BE2C (cell line): ENCODE results near the gene CSNK2A3.

Source experiments
- DNase-seq: peaks from one replicate; pipeline ENCODE4 v3.0.0-alpha.2; 2020
- H3K27me3 ChIP-seq: fragments of 250-450 bp; sonication (Bioruptor Pico); 2 replicates; pipeline ENCODE4 v1.5.1; 2020; ENCODE audit warnings: mild to moderate bottlenecking
- H3K36me3 ChIP-seq: fragments of 250-450 bp; sonication (Bioruptor Pico); 2 replicates; pipeline ENCODE4 v1.5.1; 2020; ENCODE audit warnings: mild to moderate bottlenecking
- H3K4me1 ChIP-seq: fragments of 250-450 bp; sonication (Bioruptor Pico); 2 replicates; pipeline ENCODE4 v1.5.1; 2020
- H3K4me3 ChIP-seq: 2 replicates; pipeline ENCODE4 v1.5.1; 2011; ENCODE audit warnings: low read depth, low read length
- H3K9me3 ChIP-seq: fragments of 250-450 bp; sonication (Bioruptor Pico); 2 replicates; pipeline ENCODE4 v1.5.1; 2020
- TF ChIP-seq, protein P1 (sequence below): IDR thresholded peaks from 2 replicates; pipeline ENCODE4 v1.5.1; 2012; ENCODE audit warnings: mild to moderate bottlenecking, low read depth, low read length

Gene CSNK2A3

DNA sequence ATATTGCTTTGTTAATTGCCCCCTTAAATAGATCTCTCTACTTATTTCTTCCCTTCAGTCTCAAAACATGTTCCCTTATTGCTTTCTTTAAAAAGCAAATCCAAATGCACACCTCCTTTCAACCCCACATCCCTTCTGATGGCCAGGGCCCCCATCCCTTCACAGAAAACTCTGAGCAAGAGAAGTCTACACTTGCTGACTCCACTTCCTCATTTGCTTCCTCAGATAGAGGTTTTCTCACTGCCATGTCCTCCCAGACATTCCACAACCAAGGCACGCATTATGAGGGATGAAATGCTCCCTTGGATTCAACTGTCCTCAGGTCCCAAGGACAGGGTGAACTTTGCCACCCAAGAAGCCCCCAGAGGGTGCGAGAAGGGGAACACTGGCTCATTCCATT, 43.1 kb downstream of the CSNK2A3 start:
- Histone ChIP-seq H3K4me3 (no peak overlapping the region), H3K4me1 (no peaks in the 10 kb centered on the region), H3K9me3 (no peaks in the 10 kb centered on the region), H3K27me3 (no peaks in the 10 kb centered on the region), H3K36me3 (no peaks in the 10 kb centered on the region)
- TF ChIP-seq, protein P1, sequence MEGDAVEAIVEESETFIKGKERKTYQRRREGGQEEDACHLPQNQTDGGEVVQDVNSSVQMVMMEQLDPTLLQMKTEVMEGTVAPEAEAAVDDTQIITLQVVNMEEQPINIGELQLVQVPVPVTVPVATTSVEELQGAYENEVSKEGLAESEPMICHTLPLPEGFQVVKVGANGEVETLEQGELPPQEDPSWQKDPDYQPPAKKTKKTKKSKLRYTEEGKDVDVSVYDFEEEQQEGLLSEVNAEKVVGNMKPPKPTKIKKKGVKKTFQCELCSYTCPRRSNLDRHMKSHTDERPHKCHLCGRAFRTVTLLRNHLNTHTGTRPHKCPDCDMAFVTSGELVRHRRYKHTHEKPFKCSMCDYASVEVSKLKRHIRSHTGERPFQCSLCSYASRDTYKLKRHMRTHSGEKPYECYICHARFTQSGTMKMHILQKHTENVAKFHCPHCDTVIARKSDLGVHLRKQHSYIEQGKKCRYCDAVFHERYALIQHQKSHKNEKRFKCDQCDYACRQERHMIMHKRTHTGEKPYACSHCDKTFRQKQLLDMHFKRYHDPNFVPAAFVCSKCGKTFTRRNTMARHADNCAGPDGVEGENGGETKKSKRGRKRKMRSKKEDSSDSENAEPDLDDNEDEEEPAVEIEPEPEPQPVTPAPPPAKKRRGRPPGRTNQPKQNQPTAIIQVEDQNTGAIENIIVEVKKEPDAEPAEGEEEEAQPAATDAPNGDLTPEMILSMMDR = no peak
- DNase-seq = no peak

DNA sequence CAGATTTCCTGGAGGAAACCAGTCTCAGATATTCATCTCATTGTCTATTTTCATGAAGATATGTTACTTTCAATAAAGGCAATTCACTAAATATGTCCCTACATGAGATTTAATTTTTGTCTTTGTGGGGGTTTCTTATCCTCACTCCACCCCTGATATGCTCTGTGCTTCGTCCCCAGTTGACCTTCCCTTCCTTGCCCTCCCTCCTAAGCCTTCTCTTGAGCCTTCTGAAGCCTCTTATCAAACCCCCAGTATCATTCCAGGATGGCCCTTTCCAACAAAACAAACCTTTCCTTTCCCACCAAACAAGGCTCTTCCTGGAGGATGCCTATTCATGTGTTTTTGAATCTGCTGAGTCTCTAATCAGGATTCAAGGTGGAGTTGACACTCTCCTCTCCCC, 44.8 kb downstream of the CSNK2A3 start:
- no peaks in the 10 kb centered on the region for H3K4me1 ChIP-seq
- DNase-seq = no peak
- no peaks in the 10 kb centered on the region for H3K9me3 ChIP-seq
- no peaks in the 10 kb centered on the region for H3K27me3 ChIP-seq
- H3K4me3 ChIP-seq = no peak overlapping the region
- no peaks in the 10 kb centered on the region for H3K36me3 ChIP-seq
- TF ChIP-seq, protein P1 = no peak

DNA sequence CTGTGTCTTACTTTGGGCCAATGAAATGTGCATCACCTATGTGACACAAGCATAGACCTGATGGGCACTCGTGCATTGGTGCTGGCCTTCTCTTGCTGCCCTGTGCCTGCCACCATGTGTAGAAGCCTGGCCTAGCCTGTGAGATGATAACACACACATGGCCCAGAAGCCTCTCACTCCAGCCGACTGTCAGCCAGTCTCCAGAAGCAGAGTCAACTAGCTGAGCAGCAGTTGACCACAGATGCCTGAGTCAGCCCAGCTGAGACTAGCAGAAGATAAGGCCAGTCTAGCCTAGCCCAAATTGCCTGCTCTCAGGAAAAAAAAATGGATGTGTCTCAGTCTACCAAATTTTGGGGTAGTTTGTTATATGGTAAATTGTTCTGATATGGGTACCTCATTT, 46.2 kb downstream of the CSNK2A3 start:
- TF ChIP-seq, protein P1 = no peak

DNA sequence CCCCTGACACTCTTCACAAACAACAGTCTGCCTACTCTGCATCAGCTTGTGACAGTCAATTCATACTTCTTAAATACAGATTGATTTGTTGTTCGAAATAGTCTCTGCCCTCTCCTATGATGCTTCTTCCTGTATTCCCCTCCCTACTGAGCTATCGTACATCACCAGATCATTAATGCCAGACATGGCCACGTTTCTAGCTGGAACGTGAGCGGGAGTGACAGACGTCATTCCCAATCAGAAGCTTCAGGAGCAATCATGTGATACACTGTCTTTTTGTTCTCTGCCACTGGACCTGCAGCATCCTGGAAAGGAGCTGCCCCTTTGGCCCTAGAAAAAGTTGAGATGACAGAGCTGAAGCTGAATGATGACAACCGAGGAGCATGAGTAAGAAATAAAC, 48.5 kb downstream of the CSNK2A3 start:
- no peaks in the 10 kb centered on the region for H3K9me3 ChIP-seq
- no peaks in the 10 kb centered on the region for H3K27me3 ChIP-seq
- H3K4me1 ChIP-seq = no peaks in the 10 kb centered on the region
- DNase-seq = no peak
- H3K36me3 ChIP-seq = no peaks in the 10 kb centered on the region
- H3K4me3 ChIP-seq = no peak overlapping the region
- TF ChIP-seq, protein P1 = no peak

More for the DNA sequence above, 46.2 kb downstream of the CSNK2A3 start:
- no peaks in the 10 kb centered on the region for H3K27me3 ChIP-seq
- H3K9me3 ChIP-seq = no peaks in the 10 kb centered on the region
- H3K36me3 ChIP-seq = no peaks in the 10 kb centered on the region
- no peak overlapping the region for H3K4me3 ChIP-seq
- DNase-seq = no peak
- H3K4me1 ChIP-seq = no peaks in the 10 kb centered on the region

DNA sequence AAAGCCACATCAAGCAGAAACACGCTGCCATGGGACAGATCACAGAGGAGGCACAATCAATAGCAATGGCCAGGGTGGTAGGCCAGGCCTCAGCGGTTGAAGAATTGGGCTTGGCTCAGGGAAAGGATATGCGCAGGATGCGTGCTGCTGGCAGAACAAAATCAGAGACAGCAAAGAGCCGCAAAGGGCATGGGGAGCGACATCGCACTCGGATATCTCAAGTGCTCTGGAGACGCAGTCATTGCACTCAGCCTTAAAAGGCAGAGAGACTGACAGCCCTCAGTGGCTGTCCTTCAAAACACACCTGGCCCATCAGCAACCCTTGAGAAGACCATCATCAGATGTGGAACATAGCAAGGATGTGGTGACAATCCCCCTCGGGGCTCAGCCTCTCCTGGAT, 50.5 kb downstream of the CSNK2A3 start:
- no peak overlapping the region for H3K4me3 ChIP-seq
- TF ChIP-seq, protein P1 = no peak
- no peak for DNase-seq
- no peaks in the 10 kb centered on the region for H3K4me1 ChIP-seq
- no peaks in the 10 kb centered on the region for H3K9me3 ChIP-seq
- H3K36me3 ChIP-seq = no peaks in the 10 kb centered on the region
- H3K27me3 ChIP-seq = no peaks in the 10 kb centered on the region
